Keratinocyte (primary cell): ENCODE data around the gene DENND6A. TPM values are rescaled to one million over a fixed set of nuclear protein-coding genes. Genes with fewer than 3 reads are reported as not detected.
A peak's percentile ranks its signal among the peaks of the same experiment; 100 is the strongest.

Source experiments
- DNase-seq: peaks from one replicate; pipeline ENCODE4 v3.0.0-alpha.2; 2011; ENCODE audit warnings: low read depth, missing footprints, low spot score
- FAIRE-seq: peaks from 2 replicates; lab custom pipeline; 2011; peaks lifted over from hg19 to GRCh38; lab: Jason Lieb, UNC
- H2AFZ ChIP-seq: 2 replicates; pipeline ENCODE4 v1.6.0; 2012; ENCODE audit warnings: low read length, control low read depth, inconsistent platforms; ENCODE audit not compliant: control insufficient read depth
- H3K27ac ChIP-seq: 2 replicates; pipeline ENCODE4 v1.5.1; 2011; ENCODE audit warnings: low read length; ENCODE audit not compliant: control insufficient read depth, insufficient read depth
- H3K27me3 ChIP-seq: 3 replicates; pipeline ENCODE4 v1.6.0; 2011; ENCODE audit warnings: low read length; ENCODE audit not compliant: control insufficient read depth, insufficient read depth; ENCODE audit errors: extremely low read depth
- H3K36me3 ChIP-seq, 2 experiments: 2 replicates in 1 of 2; 3 replicates in 1 of 2; pipeline ENCODE4 v1.5.1; 2011; ENCODE audit warnings: low read length in 2 of 2, mild to moderate bottlenecking in 1 of 2; ENCODE audit not compliant: control insufficient read depth in 2 of 2, insufficient read depth in 2 of 2; ENCODE audit errors: extremely low read depth in 1 of 2
- H3K4me1 ChIP-seq: 3 replicates; pipeline ENCODE4 v1.5.1; 2011; ENCODE audit warnings: low read length; ENCODE audit not compliant: control insufficient read depth, insufficient read depth; ENCODE audit errors: extremely low read depth
- H3K4me2 ChIP-seq: 3 replicates; pipeline ENCODE4 v1.6.0; 2011; ENCODE audit warnings: low read depth, low read length; ENCODE audit not compliant: control insufficient read depth, insufficient read depth; ENCODE audit errors: extremely low read depth
- H3K4me3 ChIP-seq, 3 experiments: fragments of 200-600 bp in 1 of 3; sonication (generic) in 1 of 3; 2 replicates in 2 of 3; 3 replicates in 1 of 3; pipeline ENCODE4 v1.5.1; 2011 to 2016; ENCODE audit warnings: low read length in 3 of 3, mild to moderate bottlenecking in 3 of 3, control low read depth in 2 of 3, inconsistent platforms in 1 of 3, low read depth in 1 of 3, mixed read lengths in 1 of 3, mixed run types in 1 of 3, moderate library complexity in 1 of 3; ENCODE audit not compliant: control insufficient read depth in 2 of 3, insufficient read depth in 2 of 3; ENCODE audit errors: extremely low read depth in 1 of 3
- H3K79me2 ChIP-seq: 2 replicates; pipeline ENCODE4 v1.6.0; 2012; ENCODE audit warnings: low read length; ENCODE audit not compliant: control insufficient read depth, insufficient read depth
- H3K9ac ChIP-seq: 3 replicates; pipeline ENCODE4 v1.6.0; 2011; ENCODE audit warnings: low read length; ENCODE audit not compliant: control insufficient read depth, insufficient read depth; ENCODE audit errors: extremely low read depth
- H3K9me1 ChIP-seq: 3 replicates; pipeline ENCODE4 v1.6.0; 2011; ENCODE audit warnings: low read length; ENCODE audit not compliant: control insufficient read depth, insufficient read depth; ENCODE audit errors: extremely low read depth
- H3K9me3 ChIP-seq: 2 replicates; pipeline ENCODE4 v1.5.1; 2012; ENCODE audit warnings: low read depth, low read length; ENCODE audit not compliant: control insufficient read depth
- H4K20me1 ChIP-seq: 3 replicates; pipeline ENCODE4 v1.6.0; 2011; ENCODE audit warnings: low read length; ENCODE audit not compliant: control insufficient read depth, insufficient read depth; ENCODE audit errors: extremely low read depth
- CTCF ChIP-seq, 3 experiments: IDR thresholded peaks in 1 of 3; conservative IDR thresholded peaks in 1 of 3; optimal IDR thresholded peaks in 1 of 3; 2 replicates in 2 of 3; 3 replicates in 1 of 3; pipeline versions ENCODE3 to v1.5.1; 2011; ENCODE audit warnings: low read length in 3 of 3, mild to moderate bottlenecking in 3 of 3, moderate library complexity in 2 of 3, control low read depth in 1 of 3, inconsistent platforms in 1 of 3; ENCODE audit not compliant: insufficient read depth in 2 of 3; ENCODE audit errors: extremely low read depth in 1 of 3
- EZH2 ChIP-seq: IDR thresholded peaks from one replicate; pipeline ENCODE4 v1.6.1; 2012; ENCODE audit warnings: inconsistent platforms, mild to moderate bottlenecking, low read length, moderate library complexity
- dilution Hi-C: fragments of 300-500 bp; cut with MboI; formaldehyde crosslinking; loops from one replicate; pipeline ENCODE4 v1.7.0; 2020; ENCODE audit warnings: low sequenced_read_pairs; ENCODE audit not compliant: extremely low pct_ligation_motif_present
- polyA plus RNA-seq, 5 experiments: library from polyadenylated mRNA; depleted of rRNA in 3 of 5; stranded (reverse) in 3 of 5; stranded (forward) in 1 of 5; unstranded in 1 of 5; fragments of >200 nt; gene quantifications; 1 replicate in 1 of 5; 2 replicates in 3 of 5; 3 replicates in 1 of 5; pipeline versions ENCODE4 v1.2.1 to v1.2.3, GENCODE V29; 2011 to 2012; ENCODE audit warnings: missing spikeins in 2 of 5, low read depth in 1 of 5, low replicate concordance in 1 of 5

The DENND6A gene
- polyA plus RNA-seq, 1 donor (not counting 4 experiments of a cell fraction or from before 2014, with no cell fraction given): 22.8 TPM

GRCh38 chr3:57689367-57690053 lies 3.4 kb downstream of the DENND6A start:
- no peaks in the 10 kb centered on the region for H3K9me1 ChIP-seq
- dilution Hi-C loops: no loop called here
- H3K36me3 ChIP-seq: no peaks in the 10 kb centered on the region
- H3K4me3 ChIP-seq: no peak overlapping the region
- no peaks in the 10 kb centered on the region for H3K27me3 ChIP-seq
- H4K20me1 ChIP-seq: no peaks in the 10 kb centered on the region
- DNase-seq: no peak
- no peak overlapping the region for H2AFZ ChIP-seq
- peaks cover 74% of the 10 kb centered on the region for H3K79me2 ChIP-seq
- H3K4me2 ChIP-seq: peak overlapping the region; percentile 47
- no peaks in the 10 kb centered on the region for H3K9me3 ChIP-seq
- no peak overlapping the region for H3K27ac ChIP-seq
- no peak overlapping the region for H3K9ac ChIP-seq
- no peak for FAIRE-seq
- peaks cover 24% of the 10 kb centered on the region for H3K4me1 ChIP-seq
- TF ChIP-seq EZH2: no peak
- no peak for TF ChIP-seq CTCF (optimal IDR thresholded peaks at IDR 0.05 in 1 of 3, IDR thresholded peaks at IDR 0.05 in 1 of 3, conservative IDR thresholded peaks at IDR 0.05 in 1 of 3; ENCODE audit: extremely low read depth in 1 of 3, insufficient read depth in 2 of 3, low read length in 3 of 3)

GRCh38 chr3:57688291-57688690 lies 4.6 kb downstream of the DENND6A start:
- peaks cover 84% of the 10 kb centered on the region for H3K79me2 ChIP-seq
- H3K9me1 ChIP-seq: no peaks in the 10 kb centered on the region
- no peak for TF ChIP-seq EZH2
- no peak for TF ChIP-seq CTCF (optimal IDR thresholded peaks at IDR 0.05 in 1 of 3, IDR thresholded peaks at IDR 0.05 in 1 of 3, conservative IDR thresholded peaks at IDR 0.05 in 1 of 3; ENCODE audit: extremely low read depth in 1 of 3, insufficient read depth in 2 of 3, low read length in 3 of 3)
- no peak overlapping the region for H2AFZ ChIP-seq
- H3K4me3 ChIP-seq: no peak overlapping the region
- no peaks in the 10 kb centered on the region for H3K27me3 ChIP-seq
- no peaks in the 10 kb centered on the region for H3K9me3 ChIP-seq
- DNase-seq: no peak
- no peak for FAIRE-seq
- H3K27ac ChIP-seq: no peak overlapping the region
- dilution Hi-C loops: no loop called here
- no peak overlapping the region for H3K4me2 ChIP-seq
- peaks cover 13% of the 10 kb centered on the region for H3K4me1 ChIP-seq
- H3K36me3 ChIP-seq: no peaks in the 10 kb centered on the region
- H4K20me1 ChIP-seq: no peaks in the 10 kb centered on the region
- no peak overlapping the region for H3K9ac ChIP-seq
